Body of pancreas (tissue), 4 donors: ENCODE results near the gene MMP10. TPM values are rescaled to one million over a fixed set of nuclear protein-coding genes. Genes with fewer than 3 reads are reported as not detected.
"Not testable (repeated sequence)": the region's sequence is repeated elsewhere in the genome, so short reads cannot be mapped to it uniquely, and the experiment has no call there.

Source experiments
- ATAC-seq: fragments of 150-250 bp; one replicate; pipeline ENCODE4 v1.9.1; 2016
- DNase-seq, 4 donors: peaks; one replicate each; pipeline ENCODE4 v3.0.0-alpha.2; 2019
- H3K27ac ChIP-seq, 4 donors: fragments of 200-600 bp; sonication (generic); 1 replicate in 3 of 4; 2 replicates in 1 of 4; pipeline versions ENCODE4 v1.5.1 to v1.6.1; 2016 to 2019; ENCODE audit warnings: mild to moderate bottlenecking in 1 of 4, mixed read lengths in 1 of 4, moderate library complexity in 1 of 4
- H3K27me3 ChIP-seq, 2 donors: fragments of 200-600 bp; sonication (generic); one replicate each; pipeline ENCODE4 v1.6.0; 2016; ENCODE audit warnings: mild to moderate bottlenecking in 1 of 2
- H3K36me3 ChIP-seq, 2 donors: fragments of 200-600 bp; sonication (generic); replicated peaks in 1 of 2; 2 replicates each; pipeline ENCODE4 v1.5.1; 2016; ENCODE audit warnings: low read depth in 2 of 2; ENCODE audit not compliant: insufficient read depth in 1 of 2
- H3K4me1 ChIP-seq: fragments of 200-600 bp; sonication (generic); one replicate; pipeline ENCODE4 v1.6.0; 2016
- H3K4me3 ChIP-seq, 2 donors: fragments of 200-600 bp; sonication (generic); 1 replicate in 1 of 2; 2 replicates in 1 of 2; pipeline ENCODE4 v1.5.1; 2016 to 2019
- H3K9me3 ChIP-seq, 3 donors: fragments of 200-600 bp; sonication (generic); 1 replicate in 2 of 3; 2 replicates in 1 of 3; pipeline ENCODE4 v1.5.1; 2016
- POLR2A ChIP-seq, 3 donors: fragments of 450-650 bp; IDR thresholded peaks; one replicate each; pipeline ENCODE4 v1.6.1; 2016; ENCODE audit warnings: antibody characterized with exemption in 3 of 3, mild to moderate bottlenecking in 2 of 3
- WGBS, 2 donors: methylation state at CpG; one replicate each; pipeline ENCODE4 v1.1.5; 2017; 5-methylcytosine and 5-hydroxymethylcytosine counted together
- intact Hi-C: fragments of 100-400 bp; cut with DNase I; formaldehyde crosslinking; loops from one replicate; pipeline ENCODE4 v1.15.1; 2023
- total RNA-seq, 2 donors: library from RNA; depleted of rRNA; stranded (reverse); fragments of >200 nt; gene quantifications; one replicate each; pipeline ENCODE4 v1.1.0, GENCODE V29; 2016
- TF ChIP-seq, protein P1 (sequence below), 7 experiments: fragments of 450-650 bp in 4 of 7; fragments of 200-600 bp in 3 of 7; sonication (generic) in 3 of 7; IDR thresholded peaks; one replicate each; pipeline ENCODE4 v1.5.1; 2016 to 2019; ENCODE audit warnings: antibody characterized with exemption in 7 of 7

Gene MMP10
- total RNA-seq, 2 donors from 2014 or later: not detected

- Histone ChIP-seq H3K4me3 (no peak overlapping the region), H3K4me1 (no peaks in the 10 kb centered on the region)
- no peak for DNase-seq
Measured at GRCh38 chr11:102734650-102735049, 45.8 kb downstream of the MMP10 start.

GRCh38 chr11:102733232-102733875 lies 47.1 kb downstream of the MMP10 start:
- WGBS, 2 donors: 21 to 40% methylated on average over 8 of the region's 8 CpGs
- H3K4me1 ChIP-seq: no peaks in the 10 kb centered on the region
- ATAC-seq (peak; percentile 63), DNase-seq (peak; percentile 53 to 67 (median 64))
- TF ChIP-seq POLR2A (IDR thresholded peaks at IDR 0.05): no peak
- TF ChIP-seq, protein P1, sequence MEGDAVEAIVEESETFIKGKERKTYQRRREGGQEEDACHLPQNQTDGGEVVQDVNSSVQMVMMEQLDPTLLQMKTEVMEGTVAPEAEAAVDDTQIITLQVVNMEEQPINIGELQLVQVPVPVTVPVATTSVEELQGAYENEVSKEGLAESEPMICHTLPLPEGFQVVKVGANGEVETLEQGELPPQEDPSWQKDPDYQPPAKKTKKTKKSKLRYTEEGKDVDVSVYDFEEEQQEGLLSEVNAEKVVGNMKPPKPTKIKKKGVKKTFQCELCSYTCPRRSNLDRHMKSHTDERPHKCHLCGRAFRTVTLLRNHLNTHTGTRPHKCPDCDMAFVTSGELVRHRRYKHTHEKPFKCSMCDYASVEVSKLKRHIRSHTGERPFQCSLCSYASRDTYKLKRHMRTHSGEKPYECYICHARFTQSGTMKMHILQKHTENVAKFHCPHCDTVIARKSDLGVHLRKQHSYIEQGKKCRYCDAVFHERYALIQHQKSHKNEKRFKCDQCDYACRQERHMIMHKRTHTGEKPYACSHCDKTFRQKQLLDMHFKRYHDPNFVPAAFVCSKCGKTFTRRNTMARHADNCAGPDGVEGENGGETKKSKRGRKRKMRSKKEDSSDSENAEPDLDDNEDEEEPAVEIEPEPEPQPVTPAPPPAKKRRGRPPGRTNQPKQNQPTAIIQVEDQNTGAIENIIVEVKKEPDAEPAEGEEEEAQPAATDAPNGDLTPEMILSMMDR (IDR thresholded peaks at IDR 0.05): peak; percentile 63 to 74 (median 66)
- no peaks in the 10 kb centered on the region for H3K27me3 ChIP-seq
- H3K9me3 ChIP-seq: no peaks in the 10 kb centered on the region
- intact Hi-C loops: no loop called here
- H3K4me3 ChIP-seq: no peak overlapping the region
- no peak overlapping the region for H3K27ac ChIP-seq
- H3K36me3 ChIP-seq: no peaks in the 10 kb centered on the region

More at GRCh38 chr11:102734650-102735049, 45.8 kb downstream of the MMP10 start:
- Histone ChIP-seq H3K36me3 (no peaks in the 10 kb centered on the region), H3K27me3 (no peaks in the 10 kb centered on the region), H3K9me3 (no peaks in the 10 kb centered on the region), H3K27ac (no peak overlapping the region)
- intact Hi-C loops: no loop called here
- no peak for ATAC-seq
- TF ChIP-seq, protein P1 (IDR thresholded peaks at IDR 0.05): no peak
- TF ChIP-seq POLR2A (IDR thresholded peaks at IDR 0.05): no peak

GRCh38 chr11:102730944-102731343 lies 49.5 kb downstream of the MMP10 start:
- intact Hi-C loops, H3K27ac ChIP-seq, H3K36me3 ChIP-seq, DNase-seq, H3K27me3 ChIP-seq, H3K4me3 ChIP-seq, H3K9me3 ChIP-seq, ATAC-seq, H3K4me1 ChIP-seq: not testable (repeated sequence)
- WGBS, 2 donors: 30 to 55% methylated on average over 6 to 7 of the region's 8 CpGs

DNA sequence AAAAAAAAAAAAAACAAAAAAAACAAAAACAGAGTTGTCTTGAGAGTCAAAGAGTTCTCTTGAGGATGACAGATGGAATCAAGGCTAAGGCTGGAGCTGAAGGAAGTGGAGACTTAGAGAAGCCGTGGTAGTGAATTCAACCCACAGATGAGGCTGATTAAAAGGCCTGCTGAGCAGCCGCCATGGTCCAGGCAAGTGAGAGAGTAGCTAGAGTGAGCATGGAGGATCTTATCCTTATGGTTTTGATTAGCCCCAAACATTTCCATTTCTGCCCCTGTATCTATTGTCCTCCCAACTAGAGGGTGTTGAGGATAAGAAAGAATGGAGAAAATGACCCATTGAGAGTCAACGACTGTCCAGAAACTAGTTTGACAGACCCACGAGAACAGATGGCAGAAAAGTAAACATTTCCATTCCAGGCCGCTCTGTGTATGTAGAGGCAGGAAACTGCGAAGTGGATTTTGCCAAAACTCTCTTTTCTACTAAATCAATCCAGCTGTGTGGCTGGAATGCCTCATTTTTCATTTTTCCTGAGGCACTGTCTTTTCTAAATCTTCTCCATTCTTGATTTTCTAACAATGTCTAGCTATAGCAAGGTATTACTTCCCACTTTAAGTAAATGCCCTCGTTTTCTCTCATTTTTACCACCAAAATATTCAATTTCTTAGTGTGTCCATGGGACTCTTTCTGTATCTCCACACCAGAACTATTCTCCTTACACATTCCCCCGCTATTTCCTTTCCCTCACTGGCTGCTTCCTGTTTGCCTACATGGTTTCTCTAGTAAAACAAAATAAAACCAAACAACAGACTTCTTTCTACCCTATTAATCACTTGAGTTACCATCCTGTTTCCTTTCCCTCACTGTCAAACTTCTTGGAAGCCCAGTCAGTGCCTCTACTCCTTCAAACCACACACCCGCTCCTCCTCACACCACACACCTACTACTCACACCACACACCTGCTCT lies 50.3 kb downstream of the MMP10 start:
- Histone ChIP-seq H3K36me3 (no peaks in the 10 kb centered on the region), H3K27me3 (no peaks in the 10 kb centered on the region), H3K27ac (no peak overlapping the region), H3K9me3 (no peaks in the 10 kb centered on the region), H3K4me3 (no peak overlapping the region), H3K4me1 (no peaks in the 10 kb centered on the region)
- ATAC-seq (no peak), DNase-seq (no peak)
- intact Hi-C loops: no loop called here
- WGBS, 2 donors: 54 to 56% methylated on average over 9 of the region's 9 CpGs
- TF ChIP-seq POLR2A (IDR thresholded peaks at IDR 0.05): no peak
- TF ChIP-seq, protein P1 (IDR thresholded peaks at IDR 0.05): no peak

- Histone ChIP-seq H3K9me3 (no peaks in the 10 kb centered on the region), H3K27me3 (no peaks in the 10 kb centered on the region), H3K4me3 (no peak overlapping the region), H3K27ac (no peak overlapping the region), H3K36me3 (no peaks in the 10 kb centered on the region), H3K4me1 (no peaks in the 10 kb centered on the region)
- 56 to 58% methylated on average over 2 of the region's 2 CpGs for WGBS, 2 donors
- DNase-seq: peak in 1 of 4 donors; percentile 15
- no peak for ATAC-seq
- TF ChIP-seq, protein P1 (IDR thresholded peaks at IDR 0.05): no peak
- no peak for TF ChIP-seq POLR2A (IDR thresholded peaks at IDR 0.05)
- intact Hi-C loops: no loop called here
Measured at GRCh38 chr11:102727890-102728289, 52.5 kb downstream of the MMP10 start.
